Progenitor cell of endocrine pancreas (in vitro differentiated cells): Measurements from ENCODE around the gene ZBTB16. TPM values are rescaled to one million over a fixed set of nuclear protein-coding genes. Genes with fewer than 3 reads are reported as not detected.
A peak's percentile ranks its signal among the peaks of the same experiment; 100 is the strongest.

Experiments used
- DNase-seq: peaks from one replicate; pipeline ENCODE4 v3.0.0; 2021; ENCODE audit warnings: low spot score; ENCODE audit not compliant: unreplicated experiment
- H3K27ac Mint-ChIP-seq: 2 replicates; pipeline ENCODE4 v1.8.0; 2021; ENCODE audit warnings: mild to moderate bottlenecking, moderate library complexity, mixed read lengths
- H3K27me3 Mint-ChIP-seq: 2 replicates; pipeline ENCODE4 v1.8.0; 2021; ENCODE audit warnings: mixed read lengths
- H3K36me3 Mint-ChIP-seq: 2 replicates; pipeline ENCODE4 v1.8.0; 2022; ENCODE audit warnings: mixed read lengths; ENCODE audit not compliant: insufficient read depth
- H3K4me1 Mint-ChIP-seq: 2 replicates; pipeline ENCODE4 v1.8.0; 2021; ENCODE audit warnings: low read depth, mixed read lengths
- H3K4me3 Mint-ChIP-seq: 2 replicates; pipeline ENCODE4 v1.8.0; 2021; ENCODE audit warnings: low read depth, mild to moderate bottlenecking, moderate library complexity, mixed read lengths
- H3K9me3 Mint-ChIP-seq: 2 replicates; pipeline ENCODE4 v1.8.0; 2021; ENCODE audit warnings: low read depth, mixed read lengths
- total RNA-seq: library from RNA; stranded (reverse); gene quantifications from 2 replicates; pipeline ENCODE4 v1.2.1, GENCODE V29; 2021
- TF ChIP-seq, protein P1 (sequence below): fragments of 200-600 bp; sonication (generic); IDR thresholded peaks from one replicate; pipeline ENCODE4 v1.5.0; 2021; ENCODE audit warnings: antibody characterized with exemption, mild to moderate bottlenecking; ENCODE audit not compliant: unreplicated experiment

The ZBTB16 gene
- total RNA-seq, 1 donor from 2014 or later, result 29.6 TPM

DNA sequence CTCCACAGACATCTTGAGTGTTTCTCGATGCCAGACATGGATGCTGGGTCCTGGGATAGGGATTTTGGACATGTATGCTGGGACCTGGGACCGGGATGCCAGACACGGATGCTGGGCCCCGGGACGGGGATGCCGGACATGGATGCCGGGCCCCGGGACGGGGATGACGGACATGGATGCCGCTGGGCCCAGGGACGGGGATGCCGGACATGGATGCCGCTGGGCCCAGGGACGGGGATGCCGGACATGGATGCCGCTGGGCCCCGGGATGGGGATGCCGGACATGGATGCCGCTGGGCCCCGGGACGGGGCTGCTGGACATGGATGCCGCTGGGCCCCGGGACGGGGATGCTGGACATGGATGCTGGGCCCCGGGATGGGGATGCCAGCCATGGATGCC lies 139.5 kb downstream of the ZBTB16 start:
- Mint-ChIP-seq H3K4me3 (no peak overlapping the region), H3K4me1 (peaks cover 31% of the 10 kb centered on the region), H3K36me3 (no peaks in the 10 kb centered on the region), H3K9me3 (no peaks in the 10 kb centered on the region), H3K27me3 (no peaks in the 10 kb centered on the region), H3K27ac (no peak overlapping the region)
- TF ChIP-seq, protein P1, sequence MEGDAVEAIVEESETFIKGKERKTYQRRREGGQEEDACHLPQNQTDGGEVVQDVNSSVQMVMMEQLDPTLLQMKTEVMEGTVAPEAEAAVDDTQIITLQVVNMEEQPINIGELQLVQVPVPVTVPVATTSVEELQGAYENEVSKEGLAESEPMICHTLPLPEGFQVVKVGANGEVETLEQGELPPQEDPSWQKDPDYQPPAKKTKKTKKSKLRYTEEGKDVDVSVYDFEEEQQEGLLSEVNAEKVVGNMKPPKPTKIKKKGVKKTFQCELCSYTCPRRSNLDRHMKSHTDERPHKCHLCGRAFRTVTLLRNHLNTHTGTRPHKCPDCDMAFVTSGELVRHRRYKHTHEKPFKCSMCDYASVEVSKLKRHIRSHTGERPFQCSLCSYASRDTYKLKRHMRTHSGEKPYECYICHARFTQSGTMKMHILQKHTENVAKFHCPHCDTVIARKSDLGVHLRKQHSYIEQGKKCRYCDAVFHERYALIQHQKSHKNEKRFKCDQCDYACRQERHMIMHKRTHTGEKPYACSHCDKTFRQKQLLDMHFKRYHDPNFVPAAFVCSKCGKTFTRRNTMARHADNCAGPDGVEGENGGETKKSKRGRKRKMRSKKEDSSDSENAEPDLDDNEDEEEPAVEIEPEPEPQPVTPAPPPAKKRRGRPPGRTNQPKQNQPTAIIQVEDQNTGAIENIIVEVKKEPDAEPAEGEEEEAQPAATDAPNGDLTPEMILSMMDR, result no peak
- DNase-seq, result no peak

DNA sequence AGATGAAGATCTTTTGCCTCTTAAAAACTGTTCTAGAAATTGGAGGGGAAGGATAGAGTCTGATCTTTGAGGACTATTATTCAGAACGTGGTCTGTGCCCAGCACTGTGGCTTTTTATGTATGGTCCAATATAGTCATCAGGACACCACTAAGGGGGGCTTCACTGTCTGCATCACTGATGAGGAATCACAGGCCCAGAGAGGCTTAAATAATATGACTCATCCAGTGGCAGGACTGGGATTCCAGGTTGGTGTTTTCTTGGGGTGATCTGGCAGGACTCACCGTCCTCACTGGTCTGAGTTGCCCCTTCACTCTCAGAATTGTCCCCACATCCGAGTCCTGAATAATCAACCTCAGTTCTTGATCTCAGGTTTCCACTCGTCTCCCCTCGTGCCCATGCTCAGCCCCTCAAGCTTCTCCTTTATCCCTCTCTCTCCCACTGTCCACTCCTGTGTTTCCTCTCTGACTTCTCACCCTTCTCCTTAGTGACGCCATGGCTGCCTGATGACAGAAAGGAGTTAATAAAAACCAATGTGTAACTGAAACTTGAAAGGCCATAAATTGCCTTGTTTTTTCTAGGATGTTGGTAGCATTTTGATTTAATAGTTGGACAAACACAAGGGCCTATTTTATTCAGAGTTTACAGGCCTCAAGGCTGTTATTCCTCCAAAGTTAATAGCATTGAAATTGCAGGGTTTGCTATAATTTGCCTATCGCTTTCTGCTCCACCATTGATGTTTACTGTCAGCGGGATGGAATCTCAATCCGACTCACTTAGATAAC lies 141.0 kb downstream of the ZBTB16 start:
- Mint-ChIP-seq H3K27ac (peak overlapping the region; percentile 18), H3K36me3 (no peaks in the 10 kb centered on the region), H3K4me1 (peaks cover 27% of the 10 kb centered on the region), H3K9me3 (no peaks in the 10 kb centered on the region), H3K4me3 (no peak overlapping the region), H3K27me3 (no peaks in the 10 kb centered on the region)
- no peak for DNase-seq
- TF ChIP-seq, protein P1, result no peak

DNA sequence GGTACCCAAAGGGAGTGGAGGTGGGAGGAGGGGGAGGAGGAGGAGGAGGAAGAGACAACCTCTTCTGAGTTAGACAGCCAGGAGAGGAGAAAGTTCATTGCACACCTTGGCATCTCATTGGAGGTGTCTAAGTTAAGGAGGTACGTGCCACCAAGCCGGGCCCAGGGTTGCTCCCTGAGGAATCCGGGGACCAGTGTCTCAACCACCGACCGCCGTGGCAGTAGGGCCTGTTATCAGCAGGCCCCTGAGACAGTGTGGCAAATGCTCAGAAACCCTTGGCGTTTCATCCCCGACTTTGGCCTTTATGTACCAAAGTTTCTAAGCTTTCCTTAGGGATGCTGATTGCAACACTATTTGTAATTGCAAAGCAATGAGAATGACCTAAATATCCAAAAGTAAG lies 141.7 kb downstream of the ZBTB16 start:
- TF ChIP-seq, protein P1, result no peak
- Mint-ChIP-seq H3K4me3 (no peak overlapping the region), H3K9me3 (no peaks in the 10 kb centered on the region)

DNA sequence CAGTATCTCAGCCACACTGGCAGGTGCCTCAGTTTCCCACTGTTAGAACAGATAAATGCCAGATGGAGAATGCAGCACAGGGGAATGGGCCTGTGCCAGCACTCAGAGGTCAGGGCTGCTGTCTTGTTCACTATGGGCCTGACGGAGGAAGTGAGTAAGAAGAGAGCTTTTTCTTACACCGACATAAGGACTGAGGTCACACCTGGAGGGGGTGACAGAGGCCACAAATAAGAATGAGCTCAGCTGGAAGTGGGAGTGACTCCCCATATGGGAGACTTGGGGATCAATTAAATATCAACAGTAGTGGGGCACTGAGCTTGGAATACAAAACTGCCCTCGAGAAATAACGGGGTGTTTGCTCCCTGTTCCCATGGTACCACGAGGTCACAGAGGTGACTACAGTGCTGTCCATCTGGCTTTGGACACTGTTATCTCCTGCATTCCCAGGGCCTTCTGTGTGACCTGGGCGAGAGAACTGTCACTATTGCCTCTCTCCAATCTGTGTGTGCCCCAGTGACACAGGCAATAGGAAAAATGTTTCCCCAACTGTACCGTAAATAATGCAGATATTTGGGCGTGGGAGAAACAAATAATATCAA lies 142.6 kb downstream of the ZBTB16 start:
- Mint-ChIP-seq H3K9me3 (no peaks in the 10 kb centered on the region), H3K4me1 (peaks cover 23% of the 10 kb centered on the region), H3K27ac (peak overlapping the region; percentile 4), H3K36me3 (no peaks in the 10 kb centered on the region), H3K27me3 (no peaks in the 10 kb centered on the region), H3K4me3 (no peak overlapping the region)
- DNase-seq, result no peak
- TF ChIP-seq, protein P1, result no peak

More for the DNA sequence above, 141.7 kb downstream of the ZBTB16 start:
- Mint-ChIP-seq H3K36me3 (no peaks in the 10 kb centered on the region), H3K27ac (no peak overlapping the region), H3K4me1 (peaks cover 27% of the 10 kb centered on the region), H3K27me3 (no peaks in the 10 kb centered on the region)
- no peak for DNase-seq

DNA sequence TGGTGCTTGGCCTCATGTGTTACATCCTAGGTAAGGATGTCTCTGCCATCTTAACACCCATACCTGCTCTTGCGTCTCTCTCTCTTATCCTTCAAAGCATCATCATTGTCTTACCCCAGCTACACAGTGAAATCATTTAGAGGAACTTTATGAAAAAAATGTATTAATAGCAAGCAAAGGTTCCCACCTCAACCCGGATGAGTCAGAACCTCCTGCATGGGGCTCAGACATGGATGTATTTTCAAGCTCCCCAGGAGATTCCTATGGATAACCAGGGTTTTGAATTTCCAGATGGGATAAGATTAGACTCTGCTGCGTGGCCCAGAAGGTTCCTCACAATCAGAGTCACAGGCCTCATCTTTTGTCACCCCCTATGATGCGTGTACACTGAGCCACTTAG lies 147.6 kb downstream of the ZBTB16 start:
- Mint-ChIP-seq H3K4me3 (no peak overlapping the region), H3K27ac (peak overlapping the region; percentile 78), H3K27me3 (no peaks in the 10 kb centered on the region), H3K36me3 (no peaks in the 10 kb centered on the region), H3K4me1 (peaks cover 45% of the 10 kb centered on the region), H3K9me3 (no peaks in the 10 kb centered on the region)
- DNase-seq, result no peak
- TF ChIP-seq, protein P1, result no peak
